GM13977 (cell line): Measurements from ENCODE around the gene NPL.

Experiments
- DNase-seq: peaks from one replicate; pipeline ENCODE4 v3.0.0; 2012; ENCODE audit warnings: low spot score
- CTCF ChIP-seq: IDR thresholded peaks from 2 replicates; pipeline ENCODE4 v1.5.1; 2012; ENCODE audit warnings: mild to moderate bottlenecking, control low read depth; ENCODE audit not compliant: insufficient read depth; ENCODE audit errors: extremely low read depth, missing control alignments
- in situ Hi-C: fragments of 300-500 bp; cut with MboI; formaldehyde crosslinking; loops from one replicate; pipeline ENCODE4 v1.12.0; 2022; ENCODE audit warnings: low sequenced_read_pairs, low pct_unique_long_range_greater_than_20kb, mixed read lengths, inconsistent platforms; ENCODE audit not compliant: unreplicated experiment

Gene NPL

GRCh38 chr1:182845379-182845778 is 55.8 kb downstream of the NPL start:
- DNase-seq, result no peak
- in situ Hi-C loops, result no loop called here
- no peak for TF ChIP-seq CTCF

GRCh38 chr1:182845894-182846293 is 56.3 kb downstream of the NPL start:
- TF ChIP-seq CTCF, result no peak
- in situ Hi-C loops, result no loop called here
- no peak for DNase-seq

- no peak for DNase-seq
- TF ChIP-seq CTCF, result no peak
- in situ Hi-C loops, result no loop called here
These were observed 57.5 kb downstream of the NPL start for GRCh38 chr1:182847105-182847504.

- TF ChIP-seq CTCF, result no peak
- in situ Hi-C loops, result no loop called here
- no peak for DNase-seq
These were observed 59.2 kb downstream of the NPL start for GRCh38 chr1:182848736-182849135.

GRCh38 chr1:182850319-182850718 is 60.7 kb downstream of the NPL start:
- in situ Hi-C loops, result no loop called here
- DNase-seq, result no peak
- TF ChIP-seq CTCF, result no peak

- DNase-seq, result no peak
- in situ Hi-C loops, result no loop called here
- no peak for TF ChIP-seq CTCF
These were observed 62.3 kb downstream of the NPL start for GRCh38 chr1:182851825-182852224.

GRCh38 chr1:182855911-182856310 is 66.3 kb downstream of the NPL start:
- no peak for DNase-seq
- TF ChIP-seq CTCF, result no peak
- in situ Hi-C loops, result no loop called here
